Mononuclear cell (primary cell): ENCODE data around the gene MBTPS1. TPM values are rescaled to one million over a fixed set of nuclear protein-coding genes. Genes with fewer than 3 reads are reported as not detected.
"Not testable (repeated sequence)": the region's sequence is repeated elsewhere in the genome, so short reads cannot be mapped to it uniquely, and the experiment has no call there.

Experiments
- H3K27me3 ChIP-seq: 2 replicates; pipeline ENCODE4 v1.6.0; 2011; ENCODE audit warnings: low read length, control low read depth; ENCODE audit not compliant: insufficient read depth
- H3K4me1 ChIP-seq: 2 replicates; pipeline ENCODE4 v1.5.1; 2011; ENCODE audit warnings: mild to moderate bottlenecking, low read length, control low read depth; ENCODE audit not compliant: insufficient read depth
- H3K4me3 ChIP-seq: 2 replicates; pipeline ENCODE4 v1.5.1; 2011; ENCODE audit warnings: mild to moderate bottlenecking, low read length, moderate library complexity
- H3K9me3 ChIP-seq: 2 replicates; pipeline ENCODE4 v1.5.1; 2011; ENCODE audit warnings: low read depth, mild to moderate bottlenecking, control low read depth, low read length
- total RNA-seq: library from RNA; depleted of rRNA; stranded (reverse); fragments of >200 nt; gene quantifications from one replicate; pipeline ENCODE4 v1.2.3, GENCODE V29; 2012

MBTPS1 gene
- total RNA-seq, 1 donor = 89.3 TPM

GRCh38 chr16:84118315-84118714, 1.6 kb upstream of the MBTPS1 start:
- H3K9me3 ChIP-seq, H3K4me3 ChIP-seq, H3K27me3 ChIP-seq: not testable (repeated sequence)
- H3K4me1 ChIP-seq = peaks cover 36% of the 10 kb centered on the region

DNA sequence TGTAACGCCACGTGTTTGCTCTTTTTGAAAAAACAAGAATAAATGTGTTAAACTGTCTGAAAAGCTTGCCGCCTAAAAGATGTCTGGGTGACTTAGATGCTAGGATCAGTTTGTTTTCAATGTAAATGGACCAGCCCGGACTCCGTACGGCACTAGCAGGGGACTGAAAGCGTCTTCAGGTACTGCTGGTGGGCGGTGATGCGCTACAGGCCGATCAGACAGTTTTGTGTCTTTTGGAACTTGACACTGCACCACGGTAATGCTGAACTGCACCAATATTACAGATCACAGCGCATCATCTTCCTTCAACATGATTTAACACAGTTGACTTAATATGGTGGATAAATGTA, 727 bp upstream of the MBTPS1 start:
- H3K4me1 ChIP-seq = peaks cover 36% of the 10 kb centered on the region
- no peaks in the 10 kb centered on the region for H3K27me3 ChIP-seq
- H3K9me3 ChIP-seq = no peaks in the 10 kb centered on the region
- H3K4me3 ChIP-seq = peak overlapping the region; percentile 85

DNA sequence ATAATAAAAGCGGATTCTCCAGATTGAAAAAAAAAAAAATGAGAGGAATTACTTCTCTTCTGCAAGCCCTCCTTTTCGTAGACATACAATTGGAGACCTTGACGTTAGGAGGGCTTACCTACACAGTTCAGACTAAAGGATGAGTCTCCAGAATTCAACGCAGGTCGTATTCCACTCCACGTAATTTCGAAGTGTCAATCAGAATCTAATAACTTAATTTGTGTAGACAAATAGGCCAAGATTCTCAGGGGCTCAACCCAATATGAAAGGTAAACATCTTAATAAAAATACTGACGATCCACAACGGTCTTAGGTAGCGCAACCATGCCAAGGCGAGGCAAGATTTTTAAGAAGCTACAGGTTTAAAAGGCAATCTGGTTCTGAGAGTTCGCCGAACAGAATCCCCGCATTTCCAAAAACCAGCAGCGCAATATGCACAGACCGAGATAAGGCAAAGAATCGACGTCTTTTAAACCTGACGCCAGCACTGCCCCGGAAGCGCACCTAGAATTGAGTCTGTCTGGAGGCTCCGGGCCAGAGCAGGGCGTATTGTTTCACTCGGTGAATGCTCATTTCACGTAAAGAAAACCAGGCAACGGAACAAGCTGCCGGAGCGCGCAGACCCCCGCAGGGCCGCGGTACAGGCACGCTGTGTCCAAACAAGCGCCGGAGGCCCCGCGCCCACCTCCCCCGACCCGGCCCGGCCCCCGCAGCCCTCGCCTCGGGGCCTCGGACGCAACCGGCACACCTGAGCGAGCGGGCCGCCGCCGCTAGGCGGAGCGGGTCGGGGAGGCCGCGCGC, 623 bp downstream of the MBTPS1 start:
- Histone ChIP-seq H3K4me3 (peak overlapping the region; percentile 85), H3K9me3 (no peaks in the 10 kb centered on the region), H3K27me3 (no peaks in the 10 kb centered on the region), H3K4me1 (peaks cover 36% of the 10 kb centered on the region)

DNA sequence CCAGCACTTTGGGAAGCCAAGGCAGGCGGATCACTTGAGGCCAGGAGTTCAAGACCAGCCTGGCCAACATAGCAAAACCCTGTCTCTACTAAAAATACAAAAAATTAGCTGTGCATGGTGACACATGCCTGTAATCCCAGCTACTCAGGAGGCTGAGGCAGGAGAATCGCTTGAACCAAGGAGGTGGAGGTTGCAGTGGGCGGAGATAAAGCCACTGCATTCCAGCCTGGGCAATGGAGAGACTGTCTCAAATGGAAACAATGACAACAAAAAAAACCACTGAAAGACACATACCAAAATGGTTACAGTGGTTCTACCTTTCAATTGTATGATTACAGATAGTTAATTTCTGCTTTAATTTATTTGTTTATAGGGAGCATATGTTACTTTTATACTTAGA, 4.8 kb downstream of the MBTPS1 start:
- not testable (repeated sequence) for H3K27me3 ChIP-seq, H3K4me3 ChIP-seq, H3K9me3 ChIP-seq
- peaks cover 38% of the 10 kb centered on the region for H3K4me1 ChIP-seq

DNA sequence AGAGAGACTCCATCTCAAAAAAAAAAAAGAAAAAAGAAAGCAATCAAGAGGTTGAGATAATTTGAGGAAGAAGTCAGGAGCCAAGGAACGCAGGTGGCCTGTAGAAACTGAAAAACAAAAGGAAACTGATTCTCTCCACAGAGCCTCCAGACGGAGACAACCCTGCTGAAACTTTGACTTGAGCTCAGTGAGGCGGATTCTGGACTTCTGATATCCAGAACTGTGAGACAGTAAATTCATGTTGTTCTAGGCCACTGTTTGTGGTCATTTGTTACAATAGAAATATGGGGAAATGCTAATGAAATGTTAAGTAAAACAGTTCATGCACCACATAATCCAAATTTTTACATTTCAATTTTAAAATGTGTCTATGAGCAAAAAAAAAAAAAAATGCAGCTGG, 5.2 kb downstream of the MBTPS1 start:
- Histone ChIP-seq H3K27me3 (no peaks in the 10 kb centered on the region), H3K4me1 (peaks cover 38% of the 10 kb centered on the region), H3K4me3 (no peak overlapping the region), H3K9me3 (no peaks in the 10 kb centered on the region)

- H3K9me3 ChIP-seq = no peaks in the 10 kb centered on the region
- H3K27me3 ChIP-seq = no peaks in the 10 kb centered on the region
- H3K4me1 ChIP-seq = peaks cover 30% of the 10 kb centered on the region
- no peak overlapping the region for H3K4me3 ChIP-seq
These were observed 6.2 kb downstream of the MBTPS1 start for GRCh38 chr16:84110527-84110926.

GRCh38 chr16:84109598-84110335, 7.0 kb downstream of the MBTPS1 start:
- no peaks in the 10 kb centered on the region for H3K9me3 ChIP-seq
- H3K4me1 ChIP-seq = peaks cover 23% of the 10 kb centered on the region
- no peak overlapping the region for H3K4me3 ChIP-seq
- H3K27me3 ChIP-seq = no peaks in the 10 kb centered on the region

DNA sequence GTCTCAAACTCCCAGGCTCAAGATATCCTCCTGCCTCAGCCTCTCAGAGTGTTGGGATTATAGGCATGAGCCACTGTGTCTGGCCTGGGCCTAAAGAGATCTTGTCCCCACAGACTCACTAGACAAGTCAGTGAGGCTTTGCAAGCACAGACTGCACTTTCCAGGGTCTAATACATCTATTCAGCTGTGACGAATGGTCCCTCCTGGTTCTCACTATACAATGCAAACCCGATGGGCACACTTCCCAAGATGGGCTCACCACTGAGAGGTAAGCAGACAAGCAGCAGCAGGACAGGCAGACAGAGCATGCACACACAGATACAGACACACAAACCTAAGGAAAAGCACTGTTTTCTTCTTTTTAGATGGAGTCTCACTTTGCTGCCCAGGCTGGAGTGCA, 8.8 kb downstream of the MBTPS1 start:
- H3K4me1 ChIP-seq = peaks cover 11% of the 10 kb centered on the region
- H3K4me3 ChIP-seq = no peak overlapping the region
- no peaks in the 10 kb centered on the region for H3K9me3 ChIP-seq
- H3K27me3 ChIP-seq = no peaks in the 10 kb centered on the region

GRCh38 chr16:84105948-84106740, 10.6 kb downstream of the MBTPS1 start:
- H3K27me3 ChIP-seq = no peaks in the 10 kb centered on the region
- peaks cover 21% of the 10 kb centered on the region for H3K4me1 ChIP-seq
- no peak overlapping the region for H3K4me3 ChIP-seq
- H3K9me3 ChIP-seq = no peaks in the 10 kb centered on the region

GRCh38 chr16:84105301-84105815, 11.4 kb downstream of the MBTPS1 start:
- H3K27me3 ChIP-seq = no peaks in the 10 kb centered on the region
- H3K4me3 ChIP-seq = no peak overlapping the region
- no peaks in the 10 kb centered on the region for H3K9me3 ChIP-seq
- H3K4me1 ChIP-seq = peaks cover 26% of the 10 kb centered on the region

- H3K27me3 ChIP-seq = no peaks in the 10 kb centered on the region
These were observed 12.5 kb downstream of the MBTPS1 start for GRCh38 chr16:84104231-84104630.

DNA sequence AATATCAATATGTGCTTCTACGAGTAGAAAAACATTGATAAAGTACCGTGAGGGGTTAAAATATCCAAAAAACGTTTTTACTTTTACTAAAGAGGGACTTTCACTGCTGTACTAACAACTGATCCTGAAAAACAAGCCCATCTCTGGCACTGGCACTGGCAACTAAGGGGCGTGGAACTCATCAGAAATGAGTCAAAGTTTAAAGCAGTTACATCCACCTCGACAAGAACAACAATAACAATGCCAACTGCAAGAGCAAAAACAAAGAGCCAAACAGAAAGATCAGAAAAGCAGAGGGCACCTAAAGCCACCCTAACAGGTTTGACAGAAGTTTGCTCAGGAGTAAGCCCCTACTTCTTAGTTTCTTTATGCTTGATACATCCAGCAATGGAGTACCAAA, 13.1 kb downstream of the MBTPS1 start:
- Histone ChIP-seq H3K27me3 (no peaks in the 10 kb centered on the region), H3K9me3 (no peaks in the 10 kb centered on the region), H3K4me1 (peaks cover 33% of the 10 kb centered on the region), H3K4me3 (no peak overlapping the region)

More at GRCh38 chr16:84104231-84104630, 12.5 kb downstream of the MBTPS1 start:
- Histone ChIP-seq H3K9me3 (no peaks in the 10 kb centered on the region), H3K4me1 (peaks cover 28% of the 10 kb centered on the region), H3K4me3 (no peak overlapping the region)

DNA sequence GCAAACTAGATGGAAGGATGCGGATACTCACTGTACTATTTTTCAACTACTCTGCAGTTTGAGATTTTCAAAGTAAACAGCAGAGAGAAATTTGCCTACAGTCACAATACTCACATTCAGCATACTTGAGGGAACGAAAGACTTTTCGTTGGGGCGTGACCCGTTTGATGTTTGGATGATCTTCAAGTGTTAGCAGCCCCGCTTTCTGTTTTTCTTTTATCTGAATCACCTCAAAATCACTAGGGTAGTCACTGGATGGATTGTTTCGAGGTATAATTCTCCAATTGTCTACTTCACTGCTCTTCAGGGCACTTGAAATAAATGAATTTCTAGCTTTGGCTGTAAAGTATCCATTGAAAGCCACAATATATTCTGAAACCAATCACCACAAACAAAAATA, 17.8 kb downstream of the MBTPS1 start:
- Histone ChIP-seq H3K4me3 (no peak overlapping the region), H3K9me3 (no peaks in the 10 kb centered on the region), H3K27me3 (no peaks in the 10 kb centered on the region), H3K4me1 (peaks cover 33% of the 10 kb centered on the region)

DNA sequence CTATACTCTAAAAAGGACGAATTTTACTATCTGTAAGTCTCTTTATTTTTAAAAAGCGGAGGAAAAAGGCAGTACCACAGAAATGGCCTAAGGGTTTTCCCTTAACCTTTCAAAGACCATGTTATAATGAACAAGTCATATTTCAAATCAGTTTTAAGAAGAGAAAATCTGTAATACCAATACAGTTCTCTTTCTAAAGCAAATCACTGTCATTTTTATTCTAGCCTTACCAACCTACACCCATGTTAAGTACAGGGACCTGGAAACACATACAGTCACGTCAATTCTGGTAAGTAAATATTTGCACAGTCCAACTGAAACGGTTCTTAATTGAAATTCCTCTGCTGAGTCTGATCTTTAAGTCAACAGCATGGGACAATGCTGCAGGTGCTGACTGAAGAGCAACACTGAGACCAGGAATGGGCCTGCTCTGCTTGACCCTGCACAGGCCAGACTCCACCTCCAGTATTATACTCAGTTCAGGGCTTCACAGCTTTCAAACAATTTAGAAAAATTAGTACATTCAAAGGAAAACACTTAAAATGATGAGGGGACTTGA, 20.2 kb downstream of the MBTPS1 start:
- no peaks in the 10 kb centered on the region for H3K27me3 ChIP-seq
- H3K4me1 ChIP-seq = peaks cover 26% of the 10 kb centered on the region
- no peaks in the 10 kb centered on the region for H3K9me3 ChIP-seq
- H3K4me3 ChIP-seq = no peak overlapping the region

- H3K9me3 ChIP-seq = no peaks in the 10 kb centered on the region
- no peak overlapping the region for H3K4me3 ChIP-seq
- peaks cover 16% of the 10 kb centered on the region for H3K4me1 ChIP-seq
- H3K27me3 ChIP-seq = no peaks in the 10 kb centered on the region
These were observed 21.3 kb downstream of the MBTPS1 start for GRCh38 chr16:84095466-84095865.
